Activated CD4-positive, alpha-beta memory T cell treated with anti-CD3 and anti-CD28 coated beads for 36 hours (primary cell): ENCODE results near the gene DPH2. TPM values are rescaled to one million over a fixed set of nuclear protein-coding genes. Genes with fewer than 3 reads are reported as not detected.
A peak's percentile ranks its signal among the peaks of the same experiment; 100 is the strongest.

ENCODE experiments used
- CTCF ChIA-PET: fragments of 350-600 bp; sonication (Branson Sonifier 250); formaldehyde crosslinking; loops from one replicate; lab custom pipeline; 2021; ENCODE audit warnings: antibody characterized with exemption, inconsistent platforms; lab: Charles Lee
- POLR2A ChIA-PET: fragments of 350-600 bp; sonication (Branson Sonifier 250); formaldehyde crosslinking; loops from one replicate; lab custom pipeline; 2021; ENCODE audit warnings: antibody characterized with exemption; lab: Charles Lee
- DNase-seq: peaks from one replicate; pipeline ENCODE4 v3.0.0-alpha.2; 2020
- H3K27ac Mint-ChIP-seq: one replicate; pipeline ENCODE4 v1.8.0; 2021; ENCODE audit warnings: mixed read lengths
- H3K27me3 Mint-ChIP-seq: one replicate; pipeline ENCODE4 v1.8.0; 2021; ENCODE audit warnings: mixed read lengths
- H3K36me3 Mint-ChIP-seq: one replicate; pipeline ENCODE4 v1.8.0; 2021; ENCODE audit warnings: mixed read lengths
- H3K4me1 Mint-ChIP-seq: one replicate; pipeline ENCODE4 v1.8.0; 2021; ENCODE audit warnings: low read depth, mixed read lengths
- H3K4me3 Mint-ChIP-seq: one replicate; pipeline ENCODE4 v1.8.0; 2021; ENCODE audit warnings: mild to moderate bottlenecking, mixed read lengths
- H3K9me3 Mint-ChIP-seq: one replicate; pipeline ENCODE4 v1.8.0; 2021; ENCODE audit warnings: mixed read lengths
- intact Hi-C: fragments of 100-400 bp; cut with micrococcal nuclease; formaldehyde crosslinking; loops from one replicate; pipeline ENCODE4 v1.15.1; 2023
- total RNA-seq, 2 experiments: library from RNA; stranded (reverse); gene quantifications; one replicate each; pipeline ENCODE4 v1.2.3, GENCODE V29; 2021

The DPH2 gene
- total RNA-seq, 2 experiments from 2014 or later = 24.8 to 26.9 TPM

- H3K27me3 Mint-ChIP-seq = peaks cover 28% of the 10 kb centered on the region
- ChIA-PET CTCF (interaction anchor here (0.6 to 8.4 kb wide), 74 partner anchors 8 to 811 kb away, joined by 3 to 312 read pairs (median 4); partner anchors contain the start of genes ATP6V0B, DPH2, IPO13 and PTPRF), POLR2A (interaction anchor here (0.6 to 2.8 kb wide), 5 partner anchors 11 to 171 kb away, joined by 3 to 11 read pairs (median 5); partner anchors contain the start of genes DPH2 and IPO13)
- peak; percentile 72 for DNase-seq
- peaks cover 17% of the 10 kb centered on the region for H3K4me1 Mint-ChIP-seq
- no peak overlapping the region for H3K4me3 Mint-ChIP-seq
- peaks cover 3% of the 10 kb centered on the region for H3K36me3 Mint-ChIP-seq
- intact Hi-C loops = loop anchor here (1.0 kb wide), 2 partner anchors 171 to 405 kb away; no protein-coding TSS in a partner anchor
- no peak overlapping the region for H3K27ac Mint-ChIP-seq
- H3K9me3 Mint-ChIP-seq = no peaks in the 10 kb centered on the region
Observed at GRCh38 chr1:43934101-43934985, 35.5 kb upstream of the DPH2 start.

DNA sequence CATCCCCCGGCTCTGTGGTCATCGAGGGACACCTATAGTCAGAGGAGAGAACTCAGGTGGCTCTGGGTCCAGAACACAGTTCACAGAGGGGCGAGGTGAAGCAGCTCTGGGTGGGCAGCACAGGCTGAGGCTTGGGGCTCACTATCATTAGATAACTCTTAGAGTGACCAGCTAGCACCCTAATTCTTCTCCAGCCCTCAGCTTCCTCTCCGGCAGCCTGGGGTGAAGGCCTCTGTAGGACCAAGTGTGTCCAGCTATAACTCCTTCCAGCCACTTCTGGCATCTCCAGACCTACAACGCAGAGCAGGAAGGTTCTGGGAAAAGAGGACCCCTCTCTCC lies 34.9 kb upstream of the DPH2 start:
- Mint-ChIP-seq H3K4me3 (no peak overlapping the region), H3K27ac (no peak overlapping the region), H3K27me3 (peaks cover 28% of the 10 kb centered on the region), H3K9me3 (no peaks in the 10 kb centered on the region), H3K36me3 (no peaks in the 10 kb centered on the region), H3K4me1 (peaks cover 13% of the 10 kb centered on the region)
- CTCF ChIA-PET = interaction anchor here (0.6 to 8.4 kb wide), 72 partner anchors 8 to 708 kb away, joined by 3 to 312 read pairs (median 4); partner anchors contain the start of genes ATP6V0B, DPH2, IPO13 and PTPRF
- intact Hi-C loops = loop anchor here (1.0 kb wide), 2 partner anchors 172 to 406 kb away; no protein-coding TSS in a partner anchor
- DNase-seq = no peak
- POLR2A ChIA-PET = interaction anchor here (0.6 to 2.8 kb wide), 4 partner anchors 11 to 170 kb away, joined by 3 to 11 read pairs (median 5); partner anchors contain the start of genes DPH2 and IPO13

DNA sequence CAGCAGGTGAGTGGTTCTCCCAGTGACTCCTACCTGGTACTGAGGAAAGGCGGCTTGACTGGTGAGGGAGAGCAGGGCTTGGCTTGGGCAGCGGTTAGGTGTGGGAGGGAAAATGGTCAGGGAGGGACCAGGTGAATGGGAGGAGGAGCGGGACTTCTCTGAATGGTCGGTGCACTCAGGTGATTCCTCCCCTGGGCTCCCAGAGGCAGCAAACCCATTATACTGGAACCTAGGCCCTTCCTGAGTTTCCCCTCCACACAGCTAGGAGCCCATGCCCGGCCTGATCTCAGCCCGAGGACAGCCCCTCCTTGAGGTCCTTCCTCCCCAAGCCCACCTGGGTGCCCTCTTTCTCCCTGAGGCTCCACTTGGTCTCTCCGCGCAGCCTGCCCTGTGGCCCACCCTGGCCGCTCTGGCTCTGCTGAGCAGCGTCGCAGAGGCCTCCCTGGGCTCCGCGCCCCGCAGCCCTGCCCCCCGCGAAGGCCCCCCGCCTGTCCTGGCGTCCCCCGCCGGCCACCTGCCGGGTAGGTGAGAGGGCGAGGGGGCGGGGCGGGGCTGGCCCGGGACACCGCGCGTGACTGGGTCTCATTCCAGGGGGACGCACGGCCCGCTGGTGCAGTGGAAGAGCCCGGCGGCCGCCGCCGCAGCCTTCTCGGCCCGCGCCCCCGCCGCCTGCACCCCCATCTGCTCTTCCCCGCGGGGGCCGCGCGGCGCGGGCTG lies 33.9 kb upstream of the DPH2 start:
- H3K4me1 Mint-ChIP-seq = peaks cover 13% of the 10 kb centered on the region
- H3K27me3 Mint-ChIP-seq = peaks cover 28% of the 10 kb centered on the region
- H3K27ac Mint-ChIP-seq = no peak overlapping the region
- H3K4me3 Mint-ChIP-seq = no peak overlapping the region
- ChIA-PET CTCF (interaction anchor here (0.7 to 8.4 kb wide), 36 partner anchors 9 to 709 kb away, joined by 3 to 312 read pairs (median 6); partner anchors contain the start of genes ATP6V0B, DPH2, IPO13 and PTPRF), POLR2A (interaction anchor here (1.2 to 2.8 kb wide), 3 partner anchors 11 to 171 kb away, joined by 3 to 11 read pairs (median 7); partner anchors contain the start of genes DPH2 and IPO13)
- DNase-seq = no peak
- H3K36me3 Mint-ChIP-seq = no peaks in the 10 kb centered on the region
- H3K9me3 Mint-ChIP-seq = no peaks in the 10 kb centered on the region
- intact Hi-C loops = no loop called here

DNA sequence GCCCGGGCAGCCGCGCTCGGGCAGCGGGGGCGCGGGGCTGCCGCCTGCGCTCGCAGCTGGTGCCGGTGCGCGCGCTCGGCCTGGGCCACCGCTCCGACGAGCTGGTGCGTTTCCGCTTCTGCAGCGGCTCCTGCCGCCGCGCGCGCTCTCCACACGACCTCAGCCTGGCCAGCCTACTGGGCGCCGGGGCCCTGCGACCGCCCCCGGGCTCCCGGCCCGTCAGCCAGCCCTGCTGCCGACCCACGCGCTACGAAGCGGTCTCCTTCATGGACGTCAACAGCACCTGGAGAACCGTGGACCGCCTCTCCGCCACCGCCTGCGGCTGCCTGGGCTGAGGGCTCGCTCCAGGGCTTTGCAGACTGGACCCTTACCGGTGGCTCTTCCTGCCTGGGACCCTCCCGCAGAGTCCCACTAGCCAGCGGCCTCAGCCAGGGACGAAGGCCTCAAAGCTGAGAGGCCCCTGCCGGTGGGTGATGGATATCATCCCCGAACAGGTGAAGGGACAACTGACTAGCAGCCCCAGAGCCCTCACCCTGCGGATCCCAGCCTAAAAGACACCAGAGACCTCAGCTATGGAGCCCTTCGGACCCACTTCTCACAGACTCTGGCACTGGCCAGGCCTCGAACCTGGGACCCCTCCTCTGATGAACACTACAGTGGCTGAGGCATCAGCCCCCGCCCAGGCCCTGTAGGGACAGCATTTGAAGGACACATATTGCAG lies 33.2 kb upstream of the DPH2 start:
- Mint-ChIP-seq H3K27ac (no peak overlapping the region), H3K27me3 (peaks cover 28% of the 10 kb centered on the region), H3K36me3 (no peaks in the 10 kb centered on the region), H3K4me3 (no peak overlapping the region), H3K9me3 (no peaks in the 10 kb centered on the region), H3K4me1 (peaks cover 13% of the 10 kb centered on the region)
- ChIA-PET POLR2A (interaction anchor here (2.8 kb wide), 1 partner anchor 10 kb away, joined by 11 read pairs; the partner anchor contains the start of gene IPO13), CTCF (interaction anchor here (0.9 to 8.4 kb wide), 5 partner anchors 9 to 247 kb away, joined by 3 to 312 read pairs (median 29); partner anchors contain the start of gene IPO13)
- intact Hi-C loops = no loop called here
- peak; percentile 25 for DNase-seq

GRCh38 chr1:43937179-43937865 lies 32.5 kb upstream of the DPH2 start:
- POLR2A ChIA-PET = no interaction called here
- Mint-ChIP-seq H3K27me3 (peaks cover 28% of the 10 kb centered on the region), H3K27ac (no peak overlapping the region), H3K36me3 (no peaks in the 10 kb centered on the region), H3K4me3 (no peak overlapping the region), H3K9me3 (no peaks in the 10 kb centered on the region), H3K4me1 (peaks cover 13% of the 10 kb centered on the region)
- CTCF ChIA-PET = interaction anchor here (0.9 to 8.4 kb wide), 4 partner anchors 8 to 171 kb away, joined by 3 to 312 read pairs (median 16); no protein-coding TSS in a partner anchor
- no peak for DNase-seq
- intact Hi-C loops = no loop called here

GRCh38 chr1:43938383-43938782 lies 31.4 kb upstream of the DPH2 start:
- ChIA-PET POLR2A (no interaction called here), CTCF (interaction anchor here (1.1 to 8.4 kb wide), 2 partner anchors 110 to 172 kb away, joined by 4 to 312 read pairs; no protein-coding TSS in a partner anchor)
- Mint-ChIP-seq H3K9me3 (no peaks in the 10 kb centered on the region), H3K36me3 (no peaks in the 10 kb centered on the region), H3K27me3 (peaks cover 18% of the 10 kb centered on the region), H3K4me1 (peaks cover 8% of the 10 kb centered on the region), H3K4me3 (no peak overlapping the region), H3K27ac (no peak overlapping the region)
- DNase-seq = no peak
- intact Hi-C loops = no loop called here

DNA sequence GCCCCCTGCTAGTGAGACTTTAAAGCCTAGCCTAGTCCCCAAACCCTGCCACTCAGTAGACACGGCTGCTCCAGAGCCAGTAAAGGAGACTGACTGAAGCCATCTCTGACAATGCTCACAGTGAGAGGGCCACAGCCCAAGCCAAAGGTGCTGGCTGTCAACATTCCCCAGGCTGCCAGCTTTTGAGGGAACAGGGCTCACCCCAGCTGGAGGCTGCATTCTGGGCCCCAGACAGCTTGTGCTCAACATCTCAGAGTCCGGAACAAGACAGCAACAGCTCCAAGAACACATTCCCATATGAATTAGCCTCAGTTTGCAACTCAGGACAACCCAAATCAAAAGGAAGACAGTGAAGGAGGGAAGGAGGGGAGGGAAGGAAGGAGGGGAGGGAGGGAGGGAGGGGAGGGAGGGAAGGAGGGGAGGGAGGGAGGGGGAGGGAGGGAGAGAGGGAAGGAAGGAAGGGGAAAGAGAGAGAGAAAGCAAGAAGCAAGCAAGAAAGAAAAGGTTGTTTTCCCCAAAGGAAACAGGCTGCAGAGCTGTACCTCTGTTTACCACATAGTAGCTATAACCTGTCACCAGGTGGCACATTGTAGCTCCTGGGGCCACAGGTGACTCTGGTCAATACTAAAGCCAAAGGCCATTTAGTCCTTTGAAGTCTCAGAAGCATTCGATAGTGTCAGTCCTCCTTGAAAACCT lies 30.8 kb upstream of the DPH2 start:
- POLR2A ChIA-PET = interaction anchor here (0.7 kb wide), 1 partner anchor 232 kb away, joined by 3 read pairs; the partner anchor contains the start of gene ST3GAL3
- Mint-ChIP-seq H3K36me3 (no peaks in the 10 kb centered on the region), H3K27ac (no peak overlapping the region), H3K9me3 (no peaks in the 10 kb centered on the region), H3K4me3 (no peak overlapping the region), H3K4me1 (peaks cover 4% of the 10 kb centered on the region), H3K27me3 (peaks cover 15% of the 10 kb centered on the region)
- CTCF ChIA-PET = interaction anchor here (8.4 kb wide), 1 partner anchor 172 kb away, joined by 312 read pairs; no protein-coding TSS in a partner anchor
- DNase-seq = no peak
- intact Hi-C loops = no loop called here

DNA sequence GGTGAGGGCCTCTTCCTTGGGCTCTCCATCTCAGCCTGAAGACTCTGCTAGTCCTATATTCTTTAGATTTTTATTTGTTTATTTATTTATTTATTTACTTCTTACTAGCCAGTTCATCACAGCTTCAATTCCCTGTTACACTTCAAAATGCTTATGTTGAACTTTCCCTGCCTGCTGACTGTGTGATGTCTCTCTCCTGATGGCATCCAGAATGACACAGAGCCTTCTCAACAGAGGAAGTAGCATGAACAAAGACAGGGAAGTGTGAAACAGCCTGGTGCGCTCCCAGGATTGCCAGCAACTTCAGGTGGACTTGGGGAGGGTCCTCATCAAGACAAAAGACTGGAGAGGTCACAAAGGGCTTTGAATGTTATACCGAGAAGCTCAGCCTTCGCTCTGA lies 27.4 kb upstream of the DPH2 start:
- Mint-ChIP-seq H3K27ac (no peak overlapping the region), H3K4me3 (no peak overlapping the region), H3K27me3 (no peaks in the 10 kb centered on the region), H3K36me3 (peaks cover 3% of the 10 kb centered on the region), H3K9me3 (no peaks in the 10 kb centered on the region), H3K4me1 (peaks cover 19% of the 10 kb centered on the region)
- POLR2A ChIA-PET = no interaction called here
- intact Hi-C loops = no loop called here
- CTCF ChIA-PET = interaction anchor here (1.5 to 5.8 kb wide), 2 partner anchors 8 to 94 kb away, joined by 4 to 122 read pairs; partner anchors contain the start of gene ARTN
- no peak for DNase-seq

- Mint-ChIP-seq H3K36me3 (peaks cover 3% of the 10 kb centered on the region), H3K4me1 (peaks cover 36% of the 10 kb centered on the region), H3K27ac (peak overlapping the region; percentile 87), H3K9me3 (no peaks in the 10 kb centered on the region), H3K27me3 (no peaks in the 10 kb centered on the region), H3K4me3 (peak overlapping the region; percentile 88)
- no peak for DNase-seq
- POLR2A ChIA-PET = no interaction called here
- intact Hi-C loops = loop anchor here (5.0 kb wide), 1 partner anchor 418 kb away; no protein-coding TSS in a partner anchor
- CTCF ChIA-PET = interaction anchor here (0.9 to 5.8 kb wide), 6 partner anchors 8 to 415 kb away, joined by 3 to 122 read pairs (median 6); partner anchors contain the start of genes ARTN and KDM4A
Observed at GRCh38 chr1:43944860-43945259, 24.9 kb upstream of the DPH2 start.
